Measurements from ENCODE around the gene SRD5A3. TPM values are rescaled to one million over a fixed set of nuclear protein-coding genes. Genes with fewer than 3 reads are reported as not detected.
A peak's percentile ranks its signal among the peaks of the same experiment; 100 is the strongest.

Gene SRD5A3
- total RNA-seq: 12.1 and 13.2 TPM in 2 replicates
- long read RNA-seq, full-length matches to known transcripts: 12 of 14 reads
- long read RNA-seq, partial matches to known transcripts: 0 of 14 reads
- long read RNA-seq, other reads (novel, unspliced or antisense): 2 of 14 reads

GRCh38 chr4:55345980-55346850 is at the start of gene SRD5A3:
Gene SRD5A3 (plus strand): TSS chr4:55346242. CDS start chr4:55346337, 95 bp downstream.
- no peaks in the 10 kb centered on the region for H3K9me3 Mint-ChIP-seq (ENCODE audit: low read depth)
- H3K4me3 Mint-ChIP-seq (ENCODE audit: low read depth): peak within 1 kb of the TSS; percentile 86
- H3K36me3 Mint-ChIP-seq (ENCODE audit: insufficient read depth): no peaks in the 10 kb centered on the region
- H3K27ac Mint-ChIP-seq: peak within 1 kb of the TSS; percentile 97
- peak; percentile 99 for TF ChIP-seq CTCF (IDR thresholded peaks at IDR 0.05; ENCODE audit: unreplicated experiment)
- H3K4me1 Mint-ChIP-seq (ENCODE audit: low read depth): peaks cover 7% of the 10 kb centered on the region
- no peaks in the 10 kb centered on the region for H3K27me3 Mint-ChIP-seq
- peak; percentile 92 for DNase-seq (ENCODE audit: low spot score, unreplicated experiment)

DNA sequence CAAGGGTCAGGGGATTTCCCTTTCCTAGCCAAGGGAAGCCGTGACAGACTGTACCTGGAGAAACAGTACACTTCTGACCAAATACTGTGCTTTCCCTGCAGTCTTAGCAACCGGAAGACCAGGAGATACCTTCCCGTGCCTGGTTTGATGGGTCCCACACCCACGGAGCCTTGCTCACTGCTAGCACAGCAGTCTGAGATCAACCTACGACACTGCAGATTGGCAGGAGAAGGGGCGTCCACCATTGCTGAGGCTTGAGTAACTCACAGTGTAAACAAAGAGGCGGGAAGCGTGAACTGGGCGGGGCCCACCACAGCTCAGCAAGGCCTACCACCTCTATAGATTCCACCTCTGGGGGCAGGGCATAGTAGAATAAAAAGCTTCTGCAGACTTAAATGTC is 48.7 kb upstream of the SRD5A3 start:
- Mint-ChIP-seq H3K9me3 (ENCODE audit: low read depth) (peaks cover 7% of the 10 kb centered on the region), H3K4me1 (ENCODE audit: low read depth) (no peaks in the 10 kb centered on the region), H3K27ac (no peak overlapping the region), H3K4me3 (ENCODE audit: low read depth) (no peak overlapping the region), H3K36me3 (ENCODE audit: insufficient read depth) (no peaks in the 10 kb centered on the region), H3K27me3 (no peaks in the 10 kb centered on the region)
- DNase-seq (ENCODE audit: low spot score, unreplicated experiment): no peak
- no peak for TF ChIP-seq CTCF (IDR thresholded peaks at IDR 0.05; ENCODE audit: unreplicated experiment)

DNA sequence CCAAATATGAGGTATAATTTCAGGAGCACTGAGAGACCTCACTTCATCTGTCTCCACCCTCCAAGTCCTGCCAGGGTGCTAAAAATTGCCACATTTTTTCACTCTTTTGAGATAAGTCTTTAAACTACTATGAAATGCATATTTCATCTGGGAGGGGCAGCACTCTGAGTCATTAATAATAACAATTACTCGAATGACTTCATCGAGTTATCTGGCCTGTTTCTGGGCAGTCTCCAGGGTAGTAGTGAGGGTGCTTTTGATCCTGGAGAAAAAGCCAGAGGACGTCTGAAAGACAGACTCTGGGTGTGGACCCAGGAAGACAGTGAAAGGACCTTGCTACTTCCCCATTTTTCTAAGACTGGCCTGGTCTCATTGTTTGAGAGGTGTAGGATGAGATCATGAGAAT is 42.3 kb upstream of the SRD5A3 start:
- no peaks in the 10 kb centered on the region for H3K36me3 Mint-ChIP-seq (ENCODE audit: insufficient read depth)
- H3K9me3 Mint-ChIP-seq (ENCODE audit: low read depth): peaks cover 3% of the 10 kb centered on the region
- no peak for DNase-seq (ENCODE audit: low spot score, unreplicated experiment)
- no peak overlapping the region for H3K4me3 Mint-ChIP-seq (ENCODE audit: low read depth)
- TF ChIP-seq CTCF (IDR thresholded peaks at IDR 0.05; ENCODE audit: unreplicated experiment): no peak
- no peaks in the 10 kb centered on the region for H3K27me3 Mint-ChIP-seq
- no peaks in the 10 kb centered on the region for H3K4me1 Mint-ChIP-seq (ENCODE audit: low read depth)
- H3K27ac Mint-ChIP-seq: no peak overlapping the region

- Mint-ChIP-seq H3K4me3 (ENCODE audit: low read depth) (no peak overlapping the region), H3K27me3 (no peaks in the 10 kb centered on the region), H3K4me1 (ENCODE audit: low read depth) (no peaks in the 10 kb centered on the region), H3K9me3 (ENCODE audit: low read depth) (peaks cover 3% of the 10 kb centered on the region), H3K27ac (no peak overlapping the region), H3K36me3 (ENCODE audit: insufficient read depth) (no peaks in the 10 kb centered on the region)
- no peak for TF ChIP-seq CTCF (IDR thresholded peaks at IDR 0.05; ENCODE audit: unreplicated experiment)
- no peak for DNase-seq (ENCODE audit: low spot score, unreplicated experiment)
Measured at GRCh38 chr4:55304303-55304702, 41.7 kb upstream of the SRD5A3 start.

DNA sequence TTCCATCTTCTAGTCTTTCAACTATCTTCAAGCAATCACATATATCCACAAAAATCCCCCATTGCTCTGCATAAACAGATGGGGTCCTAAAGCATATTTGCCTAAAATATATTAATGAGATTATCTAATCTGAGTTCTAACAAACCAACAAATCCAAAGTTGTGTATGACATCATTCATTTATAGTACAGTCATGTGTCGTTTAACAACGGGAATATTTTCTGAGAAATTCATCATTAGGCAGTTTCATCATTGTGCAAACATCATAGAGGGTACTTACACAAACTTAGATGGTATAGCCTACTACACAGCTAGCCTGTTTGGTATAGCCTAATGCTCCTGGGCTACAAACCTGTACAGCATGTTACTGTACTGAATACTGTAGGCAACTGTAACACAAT is 38.0 kb upstream of the SRD5A3 start:
- DNase-seq (ENCODE audit: low spot score, unreplicated experiment): no peak
- no peak overlapping the region for H3K27ac Mint-ChIP-seq
- no peaks in the 10 kb centered on the region for H3K9me3 Mint-ChIP-seq (ENCODE audit: low read depth)
- no peaks in the 10 kb centered on the region for H3K36me3 Mint-ChIP-seq (ENCODE audit: insufficient read depth)
- no peak overlapping the region for H3K4me3 Mint-ChIP-seq (ENCODE audit: low read depth)
- TF ChIP-seq CTCF (IDR thresholded peaks at IDR 0.05; ENCODE audit: unreplicated experiment): no peak
- no peaks in the 10 kb centered on the region for H3K27me3 Mint-ChIP-seq
- H3K4me1 Mint-ChIP-seq (ENCODE audit: low read depth): no peaks in the 10 kb centered on the region
